ENCODE measurements around the gene PPP1R2. TPM values are rescaled to one million over a fixed set of nuclear protein-coding genes. Genes with fewer than 3 reads are reported as not detected.

PPP1R2 gene
- polyA plus RNA-seq, 1 donor = 54.7 TPM

DNA sequence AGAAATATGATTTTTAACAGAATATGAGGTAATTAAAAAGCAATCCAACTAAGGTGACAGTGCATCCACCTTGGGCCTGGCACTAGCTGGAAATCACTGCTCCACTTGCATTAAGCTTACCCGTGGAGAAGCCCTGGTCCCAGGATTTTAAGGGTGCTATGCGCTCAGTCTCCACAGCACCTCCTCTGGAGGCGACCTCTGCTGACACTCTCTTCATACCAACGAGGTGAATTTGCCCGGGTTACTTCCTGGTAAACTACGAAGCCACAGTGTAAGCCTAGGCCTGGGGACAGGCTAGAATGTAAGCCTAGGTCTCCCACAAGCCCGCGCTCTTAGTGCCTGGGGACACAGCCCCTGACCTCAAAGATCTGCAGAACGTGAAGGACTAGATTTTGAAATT is 39.8 kb upstream of the PPP1R2 start:
- no peak overlapping the region for H3K27ac ChIP-seq (ENCODE audit: low read length)
- WGBS (ENCODE audit: insufficient coverage, low lambda C conversion rate) = no CpG with 5 or more reads among the region's 9 CpGs
- H3K4me1 ChIP-seq (ENCODE audit: control insufficient read depth, insufficient read depth, low read length) = peaks cover 17% of the 10 kb centered on the region
- H3K27me3 ChIP-seq (ENCODE audit: control insufficient read depth, insufficient read depth, low read length) = no peaks in the 10 kb centered on the region
- no peaks in the 10 kb centered on the region for H3K36me3 ChIP-seq (ENCODE audit: control insufficient read depth, insufficient read depth, low read length)
- no peak for DNase-seq
- H3K4me3 ChIP-seq (ENCODE audit: low read length) = no peak overlapping the region
- H3K9me3 ChIP-seq (ENCODE audit: control insufficient read depth, low read depth, low read length) = no peaks in the 10 kb centered on the region

DNA sequence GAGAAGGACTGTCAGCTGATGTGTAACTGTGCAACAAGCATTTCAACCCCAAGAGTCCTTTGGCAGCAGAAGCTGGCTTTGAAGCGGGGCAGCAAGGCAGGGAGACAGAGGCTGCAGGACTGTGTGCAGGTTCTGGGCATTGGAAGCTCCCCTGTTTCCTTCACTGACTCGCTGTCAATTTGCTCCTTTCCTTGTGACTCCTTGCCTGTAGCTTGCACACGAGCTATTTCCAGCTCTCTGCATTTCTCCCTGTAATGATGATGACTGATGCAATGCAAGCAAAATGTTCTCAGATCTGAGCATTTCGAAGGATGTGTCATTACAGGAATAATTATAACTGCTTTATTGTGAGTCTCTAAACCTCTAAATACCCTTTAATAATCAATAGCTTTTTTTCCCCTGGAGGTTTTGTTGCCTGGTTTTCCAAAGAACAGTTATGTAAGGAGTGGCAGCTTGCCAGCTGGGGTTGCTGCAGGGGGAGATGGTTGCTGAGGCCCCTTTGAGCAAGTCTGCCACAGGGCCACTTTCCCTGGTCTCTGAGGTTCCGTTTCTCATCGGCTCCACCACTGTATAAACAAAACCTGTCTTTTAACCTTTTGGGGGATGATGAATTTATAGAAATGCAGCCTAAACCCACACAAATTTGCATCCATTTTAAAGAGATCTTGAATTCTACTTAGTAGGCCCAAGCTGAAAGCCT is 37.8 kb upstream of the PPP1R2 start:
- H3K4me3 ChIP-seq (ENCODE audit: low read length) = no peak overlapping the region
- no CpG with 5 or more reads among the region's 6 CpGs for WGBS (ENCODE audit: insufficient coverage, low lambda C conversion rate)
- no peak for DNase-seq
- no peaks in the 10 kb centered on the region for H3K27me3 ChIP-seq (ENCODE audit: control insufficient read depth, insufficient read depth, low read length)
- no peaks in the 10 kb centered on the region for H3K36me3 ChIP-seq (ENCODE audit: control insufficient read depth, insufficient read depth, low read length)
- peaks cover 17% of the 10 kb centered on the region for H3K4me1 ChIP-seq (ENCODE audit: control insufficient read depth, insufficient read depth, low read length)
- H3K9me3 ChIP-seq (ENCODE audit: control insufficient read depth, low read depth, low read length) = no peaks in the 10 kb centered on the region
- H3K27ac ChIP-seq (ENCODE audit: low read length) = no peak overlapping the region

DNA sequence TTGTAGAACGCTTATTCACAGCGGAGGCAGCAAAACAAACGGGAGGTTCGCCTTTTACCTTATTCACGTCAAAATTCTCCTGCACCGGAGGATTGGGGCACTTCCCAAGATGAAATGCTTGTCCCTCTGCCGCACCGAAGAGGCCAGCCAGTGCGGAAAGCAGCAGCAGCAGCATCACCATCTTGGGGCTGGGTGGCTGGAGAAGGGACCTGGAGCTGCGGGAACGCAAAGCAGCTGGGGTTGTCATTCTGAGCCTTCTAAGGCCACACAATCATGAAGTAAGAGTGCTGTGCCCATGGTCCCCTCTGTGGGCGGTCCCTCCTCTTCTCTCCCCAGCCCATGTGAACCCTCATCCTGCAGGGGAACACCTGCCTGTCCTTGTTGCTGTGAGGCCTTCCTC is 36.2 kb upstream of the PPP1R2 start:
- DNase-seq = no peak
- Histone ChIP-seq H3K4me3 (ENCODE audit: low read length) (no peak overlapping the region), H3K36me3 (ENCODE audit: control insufficient read depth, insufficient read depth, low read length) (no peaks in the 10 kb centered on the region), H3K9me3 (ENCODE audit: control insufficient read depth, low read depth, low read length) (no peaks in the 10 kb centered on the region), H3K27ac (ENCODE audit: low read length) (no peak overlapping the region), H3K27me3 (ENCODE audit: control insufficient read depth, insufficient read depth, low read length) (no peaks in the 10 kb centered on the region), H3K4me1 (ENCODE audit: control insufficient read depth, insufficient read depth, low read length) (peaks cover 4% of the 10 kb centered on the region)
- 100% methylated on average over 1 of the region's 12 CpGs for WGBS (ENCODE audit: insufficient coverage, low lambda C conversion rate)

- no peak for DNase-seq
- WGBS (ENCODE audit: insufficient coverage, low lambda C conversion rate) = no CpG with 5 or more reads among the region's 6 CpGs
- H3K36me3 ChIP-seq (ENCODE audit: control insufficient read depth, insufficient read depth, low read length) = no peaks in the 10 kb centered on the region
- no peak overlapping the region for H3K4me3 ChIP-seq (ENCODE audit: low read length)
- no peaks in the 10 kb centered on the region for H3K27me3 ChIP-seq (ENCODE audit: control insufficient read depth, insufficient read depth, low read length)
- no peaks in the 10 kb centered on the region for H3K9me3 ChIP-seq (ENCODE audit: control insufficient read depth, low read depth, low read length)
- H3K4me1 ChIP-seq (ENCODE audit: control insufficient read depth, insufficient read depth, low read length) = no peaks in the 10 kb centered on the region
- no peak overlapping the region for H3K27ac ChIP-seq (ENCODE audit: low read length)
These were observed 35.4 kb upstream of the PPP1R2 start for GRCh38 chr3:195578565-195578964.

DNA sequence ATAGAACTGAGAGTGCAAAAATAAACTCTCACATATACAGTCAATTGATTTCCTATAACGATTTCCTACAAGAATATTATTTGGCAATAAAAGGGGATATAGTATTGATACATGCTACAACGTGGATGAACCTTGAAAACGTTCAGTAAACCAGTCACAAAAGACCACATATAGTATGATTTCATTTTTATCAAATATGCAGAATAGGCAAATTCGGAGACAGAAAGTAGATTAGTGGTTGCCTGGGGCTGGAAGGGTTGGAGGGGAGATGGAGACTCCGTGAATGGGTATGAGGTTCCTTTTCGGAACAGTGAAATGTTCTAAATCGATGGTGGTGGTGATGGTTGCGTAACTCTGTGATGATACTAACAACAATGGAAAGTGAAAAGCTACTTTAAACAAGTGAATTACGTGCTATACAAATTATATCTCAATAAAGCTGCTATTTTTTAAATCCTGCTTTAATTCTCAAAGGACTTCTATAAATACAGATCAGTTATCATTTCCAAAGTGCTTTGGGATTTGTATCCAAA is 34.6 kb upstream of the PPP1R2 start:
- H3K36me3 ChIP-seq (ENCODE audit: control insufficient read depth, insufficient read depth, low read length) = no peaks in the 10 kb centered on the region
- no peaks in the 10 kb centered on the region for H3K9me3 ChIP-seq (ENCODE audit: control insufficient read depth, low read depth, low read length)
- no peaks in the 10 kb centered on the region for H3K4me1 ChIP-seq (ENCODE audit: control insufficient read depth, insufficient read depth, low read length)
- H3K4me3 ChIP-seq (ENCODE audit: low read length) = no peak overlapping the region
- no peak for DNase-seq
- no peaks in the 10 kb centered on the region for H3K27me3 ChIP-seq (ENCODE audit: control insufficient read depth, insufficient read depth, low read length)
- 79% methylated on average over 8 of the region's 9 CpGs for WGBS (ENCODE audit: insufficient coverage, low lambda C conversion rate)
- H3K27ac ChIP-seq (ENCODE audit: low read length) = no peak overlapping the region

GRCh38 chr3:195574497-195575304 is 31.6 kb upstream of the PPP1R2 start:
- Histone ChIP-seq H3K9me3 (ENCODE audit: control insufficient read depth, low read depth, low read length) (no peaks in the 10 kb centered on the region), H3K4me1 (ENCODE audit: control insufficient read depth, insufficient read depth, low read length) (no peaks in the 10 kb centered on the region), H3K27ac (ENCODE audit: low read length) (no peak overlapping the region), H3K27me3 (ENCODE audit: control insufficient read depth, insufficient read depth, low read length) (no peaks in the 10 kb centered on the region), H3K4me3 (ENCODE audit: low read length) (no peak overlapping the region), H3K36me3 (ENCODE audit: control insufficient read depth, insufficient read depth, low read length) (no peaks in the 10 kb centered on the region)
- no peak for DNase-seq
- 80% methylated on average over 5 of the region's 8 CpGs for WGBS (ENCODE audit: insufficient coverage, low lambda C conversion rate)

DNA sequence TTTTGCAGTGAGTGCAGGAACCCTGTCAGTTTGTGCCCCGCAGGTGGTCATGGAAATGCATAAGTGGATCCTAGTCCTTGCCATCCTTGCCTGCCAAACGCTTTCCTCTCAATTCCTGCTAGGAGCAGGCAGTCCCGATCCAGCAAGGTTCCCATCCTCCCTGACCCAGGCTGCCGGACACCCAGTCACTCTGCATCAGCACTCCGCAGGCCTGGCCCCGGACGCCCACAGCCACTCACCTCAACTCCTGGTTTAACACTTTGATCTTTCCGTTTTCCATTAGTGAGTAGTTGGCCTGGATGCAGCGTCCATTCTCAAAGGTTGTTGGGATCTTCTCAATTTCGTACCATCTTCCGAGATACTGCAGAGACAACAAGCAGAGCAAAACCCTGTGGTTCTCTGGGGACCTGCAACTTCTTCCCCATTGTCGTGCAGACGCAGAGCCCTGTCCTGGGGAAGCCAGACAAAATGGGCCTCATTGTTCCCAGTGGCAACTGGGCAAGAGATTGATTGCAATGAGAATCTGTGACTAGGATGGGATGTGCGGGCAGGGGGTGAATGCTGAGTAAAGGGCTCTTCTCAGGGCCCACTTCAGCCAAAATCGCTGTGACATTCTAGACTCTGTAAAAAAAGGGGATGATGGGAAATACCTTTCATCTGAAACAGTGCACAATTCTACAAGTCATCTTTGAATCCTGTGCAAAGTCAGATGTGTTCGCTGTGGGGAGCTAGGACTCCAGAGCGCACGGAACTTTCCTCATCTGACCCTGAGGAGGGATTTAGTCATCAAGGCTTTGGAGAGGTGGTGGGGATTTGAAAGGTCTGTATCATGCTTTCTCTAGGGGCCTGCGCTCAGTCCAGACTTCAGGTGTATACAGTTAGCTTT is 30.7 kb upstream of the PPP1R2 start:
- H3K27ac ChIP-seq (ENCODE audit: low read length) = no peak overlapping the region
- H3K27me3 ChIP-seq (ENCODE audit: control insufficient read depth, insufficient read depth, low read length) = no peaks in the 10 kb centered on the region
- no peaks in the 10 kb centered on the region for H3K36me3 ChIP-seq (ENCODE audit: control insufficient read depth, insufficient read depth, low read length)
- H3K4me3 ChIP-seq (ENCODE audit: low read length) = no peak overlapping the region
- no peak for DNase-seq
- WGBS (ENCODE audit: insufficient coverage, low lambda C conversion rate) = no CpG with 5 or more reads among the region's 19 CpGs
- no peaks in the 10 kb centered on the region for H3K4me1 ChIP-seq (ENCODE audit: control insufficient read depth, insufficient read depth, low read length)
- no peaks in the 10 kb centered on the region for H3K9me3 ChIP-seq (ENCODE audit: control insufficient read depth, low read depth, low read length)

DNA sequence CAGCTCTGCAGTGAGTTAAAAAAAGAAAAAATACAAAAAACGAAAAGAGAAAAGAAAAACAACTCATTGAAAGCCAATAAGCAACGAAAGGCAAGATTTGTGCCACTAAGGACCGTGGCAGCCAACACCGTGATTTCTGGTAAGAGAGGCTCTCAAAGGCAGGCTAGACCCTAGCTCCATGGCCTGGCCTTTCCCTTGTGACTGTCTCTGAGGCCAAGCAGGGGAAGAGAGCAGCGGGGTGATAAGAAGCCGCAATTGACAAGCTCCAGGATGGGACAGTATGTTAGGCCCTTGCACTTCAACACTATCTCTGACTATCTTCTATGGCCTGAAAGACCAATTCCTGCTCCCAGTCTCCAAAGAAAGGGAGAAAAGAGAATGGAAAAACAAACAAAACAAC is 28.2 kb upstream of the PPP1R2 start:
- DNase-seq = no peak
- Histone ChIP-seq H3K27ac (ENCODE audit: low read length) (no peak overlapping the region), H3K36me3 (ENCODE audit: control insufficient read depth, insufficient read depth, low read length) (no peaks in the 10 kb centered on the region), H3K4me1 (ENCODE audit: control insufficient read depth, insufficient read depth, low read length) (no peaks in the 10 kb centered on the region), H3K9me3 (ENCODE audit: control insufficient read depth, low read depth, low read length) (no peaks in the 10 kb centered on the region), H3K4me3 (ENCODE audit: low read length) (no peak overlapping the region), H3K27me3 (ENCODE audit: control insufficient read depth, insufficient read depth, low read length) (no peaks in the 10 kb centered on the region)
- 80% methylated on average over 4 of the region's 6 CpGs for WGBS (ENCODE audit: insufficient coverage, low lambda C conversion rate)

DNA sequence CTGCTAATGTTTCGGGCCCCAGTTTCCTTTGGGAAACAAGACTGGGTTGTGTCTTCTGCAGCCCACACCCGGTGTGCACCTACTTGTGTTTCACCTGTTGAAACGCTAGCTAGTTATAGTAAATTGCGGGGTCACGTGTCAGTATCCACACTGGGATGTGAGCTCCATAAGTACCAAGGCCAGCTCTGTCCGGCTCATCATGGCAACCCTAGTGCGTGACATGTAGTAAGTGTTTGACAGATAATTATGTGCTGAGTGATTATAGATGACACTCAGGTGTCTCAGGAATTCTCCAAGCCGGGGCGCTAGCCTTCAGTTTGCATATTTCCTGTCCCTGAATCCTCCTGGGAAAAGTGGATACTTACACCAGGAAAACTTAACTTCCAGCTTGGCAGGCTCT is 27.8 kb upstream of the PPP1R2 start:
- H3K4me1 ChIP-seq (ENCODE audit: control insufficient read depth, insufficient read depth, low read length) = no peaks in the 10 kb centered on the region
- no peak for DNase-seq
- no peak overlapping the region for H3K4me3 ChIP-seq (ENCODE audit: low read length)
- no CpG with 5 or more reads among the region's 9 CpGs for WGBS (ENCODE audit: insufficient coverage, low lambda C conversion rate)
- H3K27ac ChIP-seq (ENCODE audit: low read length) = no peak overlapping the region
- H3K9me3 ChIP-seq (ENCODE audit: control insufficient read depth, low read depth, low read length) = no peaks in the 10 kb centered on the region
- H3K27me3 ChIP-seq (ENCODE audit: control insufficient read depth, insufficient read depth, low read length) = no peaks in the 10 kb centered on the region
- H3K36me3 ChIP-seq (ENCODE audit: control insufficient read depth, insufficient read depth, low read length) = no peaks in the 10 kb centered on the region

DNA sequence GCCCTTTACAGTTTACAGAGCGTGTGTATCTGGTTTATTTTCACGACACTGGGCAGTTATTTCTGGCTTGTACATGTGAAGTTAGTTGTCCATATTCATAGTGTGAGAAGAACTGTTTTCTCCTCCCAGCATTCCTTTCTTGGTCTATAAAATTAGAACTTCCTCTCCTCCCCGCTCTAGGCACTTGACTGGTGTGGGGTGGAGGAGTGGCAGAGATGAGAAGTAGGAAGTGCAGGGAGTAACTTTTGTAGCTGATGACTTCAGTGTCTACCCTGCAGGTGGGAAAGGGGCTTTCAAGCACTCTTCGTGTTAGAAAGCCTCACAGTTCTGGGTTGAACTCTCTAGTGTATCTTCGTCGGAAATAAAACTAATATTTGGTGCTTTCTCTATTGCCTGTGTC is 27.2 kb upstream of the PPP1R2 start:
- Histone ChIP-seq H3K9me3 (ENCODE audit: control insufficient read depth, low read depth, low read length) (no peaks in the 10 kb centered on the region), H3K4me3 (ENCODE audit: low read length) (no peak overlapping the region), H3K27me3 (ENCODE audit: control insufficient read depth, insufficient read depth, low read length) (no peaks in the 10 kb centered on the region), H3K27ac (ENCODE audit: low read length) (no peak overlapping the region), H3K4me1 (ENCODE audit: control insufficient read depth, insufficient read depth, low read length) (no peaks in the 10 kb centered on the region), H3K36me3 (ENCODE audit: control insufficient read depth, insufficient read depth, low read length) (no peaks in the 10 kb centered on the region)
- 100% methylated on average over 2 of the region's 6 CpGs for WGBS (ENCODE audit: insufficient coverage, low lambda C conversion rate)
- DNase-seq = no peak

Data from large intestine (tissue), 3 donors.